Ramos (cell line): Measurements from ENCODE around the gene PLCD3.

ENCODE experiments used
- in situ Hi-C: fragments of 300-500 bp; cut with MboI; formaldehyde crosslinking; loops from one replicate; pipeline ENCODE4 v1.14.3; 2022; ENCODE audit warnings: low sequenced_read_pairs; ENCODE audit not compliant: unreplicated experiment

Gene PLCD3

GRCh38 chr17:45087504-45087975, 44.8 kb downstream of the PLCD3 start:
- in situ Hi-C loops, result no loop called here

GRCh38 chr17:45086865-45087503, 45.3 kb downstream of the PLCD3 start:
- in situ Hi-C loops, result no loop called here

- in situ Hi-C loops, result no loop called here
These were observed 45.9 kb downstream of the PLCD3 start for GRCh38 chr17:45086391-45086790.

GRCh38 chr17:45081047-45081703, 51.1 kb downstream of the PLCD3 start:
- in situ Hi-C loops, result no loop called here

GRCh38 chr17:45077643-45078042, 54.7 kb downstream of the PLCD3 start:
- in situ Hi-C loops, result no loop called here

GRCh38 chr17:45073414-45074070, 58.8 kb downstream of the PLCD3 start:
- in situ Hi-C loops, result no loop called here

- in situ Hi-C loops, result no loop called here
These were observed 61.5 kb downstream of the PLCD3 start for GRCh38 chr17:45070809-45071208.

GRCh38 chr17:45070001-45070400, 62.3 kb downstream of the PLCD3 start:
- in situ Hi-C loops, result no loop called here

GRCh38 chr17:45067637-45068036, 64.7 kb downstream of the PLCD3 start:
- in situ Hi-C loops, result no loop called here

- in situ Hi-C loops, result no loop called here
These were observed 69.1 kb downstream of the PLCD3 start for GRCh38 chr17:45063198-45063597.

- in situ Hi-C loops, result no loop called here
These were observed 70.6 kb downstream of the PLCD3 start for GRCh38 chr17:45061606-45062205.

- in situ Hi-C loops, result no loop called here
These were observed 71.3 kb downstream of the PLCD3 start, which contains the start of gene NMT1 for GRCh38 chr17:45060797-45061605. Gene NMT1 (plus strand): TSS chr17:45061317. CDS start chr17:45061330, 13 bp downstream.

GRCh38 chr17:45060382-45060796, 71.9 kb downstream of the PLCD3 start:
- in situ Hi-C loops, result no loop called here
